GM21528 (cell line): ENCODE data around the gene VDR.

Experiments
- ATAC-seq: cut with Tn5 transposase; IDR thresholded peaks from one replicate; pipeline ENCODE4 v1.9.1; 2021; ENCODE audit warnings: mild to moderate bottlenecking, moderate library complexity; ENCODE audit not compliant: unreplicated experiment, low FRiP score

The VDR gene

GRCh38 chr12:47875746-47876439 is 28.9 kb downstream of the VDR start:
- ATAC-seq, result no peak

- ATAC-seq, result no peak
Measured at GRCh38 chr12:47874316-47874715, 30.5 kb downstream of the VDR start.

- no peak for ATAC-seq
Measured at GRCh38 chr12:47870175-47870781, 34.5 kb downstream of the VDR start.

- peak; percentile 82 for ATAC-seq
Measured at GRCh38 chr12:47868552-47869031, 36.2 kb downstream of the VDR start.

- peak; percentile 11 for ATAC-seq
Measured at GRCh38 chr12:47868041-47868440, 36.8 kb downstream of the VDR start.

- ATAC-seq, result no peak
Measured at GRCh38 chr12:47867495-47867941, 37.3 kb downstream of the VDR start.

GRCh38 chr12:47864646-47865235 is 40.1 kb downstream of the VDR start:
- no peak for ATAC-seq

- no peak for ATAC-seq
Measured at GRCh38 chr12:47863985-47864384, 40.8 kb downstream of the VDR start.

- no peak for ATAC-seq
Measured at GRCh38 chr12:47863467-47863866, 41.3 kb downstream of the VDR start.

GRCh38 chr12:47862881-47863280 is 41.9 kb downstream of the VDR start:
- ATAC-seq, result no peak

GRCh38 chr12:47862167-47862750 is 42.5 kb downstream of the VDR start:
- no peak for ATAC-seq

GRCh38 chr12:47860873-47861272 is 43.9 kb downstream of the VDR start:
- no peak for ATAC-seq

- no peak for ATAC-seq
Measured at GRCh38 chr12:47860279-47860841, 44.4 kb downstream of the VDR start.

- ATAC-seq, result no peak
Measured at GRCh38 chr12:47858511-47859266, 46.1 kb downstream of the VDR start.

- ATAC-seq, result no peak
Measured at GRCh38 chr12:47856721-47857575, 47.8 kb downstream of the VDR start.

GRCh38 chr12:47856094-47856493 is 48.7 kb downstream of the VDR start:
- no peak for ATAC-seq

GRCh38 chr12:47855502-47855901 is 49.3 kb downstream of the VDR start:
- no peak for ATAC-seq

- no peak for ATAC-seq
Measured at GRCh38 chr12:47854531-47854930, 50.3 kb downstream of the VDR start.

GRCh38 chr12:47852096-47852571 is 52.7 kb downstream of the VDR start:
- ATAC-seq, result no peak
